ENCODE data around the gene APP.

APP gene

DNA sequence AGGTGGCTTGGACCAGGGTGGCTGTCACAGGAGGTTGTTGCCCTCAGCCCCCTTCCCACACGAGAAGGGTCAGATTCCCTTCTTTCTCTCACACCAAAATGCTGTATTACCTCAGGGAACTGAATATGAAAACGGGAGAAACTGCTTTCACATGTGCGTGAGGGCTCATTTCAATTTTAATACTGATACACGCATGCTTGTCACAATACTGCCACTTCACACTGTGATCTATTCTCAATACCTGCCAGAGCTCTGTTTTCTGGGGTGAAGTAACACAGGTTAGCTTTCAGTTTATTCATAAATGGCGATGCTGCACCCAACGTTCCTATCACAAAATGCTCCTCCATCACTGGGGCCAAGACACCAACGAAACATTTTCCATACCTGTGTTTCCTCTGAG, 181.8 kb downstream of the APP start:
- H3K4me1 ChIP-seq (ENCODE audit: control insufficient read depth, insufficient read depth, low read length), result no peaks in the 10 kb centered on the region
- no peak overlapping the region for H3K27ac ChIP-seq (ENCODE audit: extremely low read depth, low read depth, low read length)
- peaks cover 0 to 4% of the 10 kb centered on the region in 2 experiments; a peak in 2 of 3 replicates for H3K36me3 ChIP-seq (ENCODE audit: control insufficient read depth in 2 of 2, insufficient read depth in 1 of 2, low read length in 2 of 2)
- no peaks in the 10 kb centered on the region for H3K9me3 ChIP-seq (ENCODE audit: control insufficient read depth, insufficient read depth, low read depth, low read length)
- ChIA-PET POLR2A (no interaction called here), CTCF (no interaction called here)
- no peak overlapping the region for H3K4me3 ChIP-seq (ENCODE audit: low read depth, low read length)
- TF ChIP-seq KLF1 (tag by site-specific recombination; IDR thresholded peaks at IDR 0.05) (no peak), ZNF654 (tag by site-specific recombination; IDR thresholded peaks at IDR 0.05; ENCODE audit: low read depth) (no peak), ZIC2 (tag by site-specific recombination; IDR thresholded peaks at IDR 0.05) (no peak), ZBTB1 (tag by site-specific recombination; IDR thresholded peaks at IDR 0.05) (no peak), ZNF404 (tag by site-specific recombination; IDR thresholded peaks at IDR 0.05) (no peak), ZNF48 (tag by site-specific recombination; IDR thresholded peaks at IDR 0.05) (no peak)
- TF ChIP-seq, protein P1, sequence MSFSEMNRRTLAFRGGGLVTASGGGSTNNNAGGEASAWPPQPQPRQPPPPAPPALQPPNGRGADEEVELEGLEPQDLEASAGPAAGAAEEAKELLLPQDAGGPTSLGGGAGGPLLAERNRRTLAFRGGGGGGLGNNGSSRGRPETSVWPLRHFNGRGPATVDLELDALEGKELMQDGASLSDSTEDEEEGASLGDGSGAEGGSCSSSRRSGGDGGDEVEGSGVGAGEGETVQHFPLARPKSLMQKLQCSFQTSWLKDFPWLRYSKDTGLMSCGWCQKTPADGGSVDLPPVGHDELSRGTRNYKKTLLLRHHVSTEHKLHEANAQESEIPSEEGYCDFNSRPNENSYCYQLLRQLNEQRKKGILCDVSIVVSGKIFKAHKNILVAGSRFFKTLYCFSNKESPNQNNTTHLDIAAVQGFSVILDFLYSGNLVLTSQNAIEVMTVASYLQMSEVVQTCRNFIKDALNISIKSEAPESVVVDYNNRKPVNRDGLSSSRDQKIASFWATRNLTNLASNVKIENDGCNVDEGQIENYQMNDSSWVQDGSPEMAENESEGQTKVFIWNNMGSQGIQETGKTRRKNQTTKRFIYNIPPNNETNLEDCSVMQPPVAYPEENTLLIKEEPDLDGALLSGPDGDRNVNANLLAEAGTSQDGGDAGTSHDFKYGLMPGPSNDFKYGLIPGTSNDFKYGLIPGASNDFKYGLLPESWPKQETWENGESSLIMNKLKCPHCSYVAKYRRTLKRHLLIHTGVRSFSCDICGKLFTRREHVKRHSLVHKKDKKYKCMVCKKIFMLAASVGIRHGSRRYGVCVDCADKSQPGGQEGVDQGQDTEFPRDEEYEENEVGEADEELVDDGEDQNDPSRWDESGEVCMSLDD (tag by site-specific recombination; IDR thresholded peaks at IDR 0.05), result no peak
- TF ChIP-seq, protein P2, sequence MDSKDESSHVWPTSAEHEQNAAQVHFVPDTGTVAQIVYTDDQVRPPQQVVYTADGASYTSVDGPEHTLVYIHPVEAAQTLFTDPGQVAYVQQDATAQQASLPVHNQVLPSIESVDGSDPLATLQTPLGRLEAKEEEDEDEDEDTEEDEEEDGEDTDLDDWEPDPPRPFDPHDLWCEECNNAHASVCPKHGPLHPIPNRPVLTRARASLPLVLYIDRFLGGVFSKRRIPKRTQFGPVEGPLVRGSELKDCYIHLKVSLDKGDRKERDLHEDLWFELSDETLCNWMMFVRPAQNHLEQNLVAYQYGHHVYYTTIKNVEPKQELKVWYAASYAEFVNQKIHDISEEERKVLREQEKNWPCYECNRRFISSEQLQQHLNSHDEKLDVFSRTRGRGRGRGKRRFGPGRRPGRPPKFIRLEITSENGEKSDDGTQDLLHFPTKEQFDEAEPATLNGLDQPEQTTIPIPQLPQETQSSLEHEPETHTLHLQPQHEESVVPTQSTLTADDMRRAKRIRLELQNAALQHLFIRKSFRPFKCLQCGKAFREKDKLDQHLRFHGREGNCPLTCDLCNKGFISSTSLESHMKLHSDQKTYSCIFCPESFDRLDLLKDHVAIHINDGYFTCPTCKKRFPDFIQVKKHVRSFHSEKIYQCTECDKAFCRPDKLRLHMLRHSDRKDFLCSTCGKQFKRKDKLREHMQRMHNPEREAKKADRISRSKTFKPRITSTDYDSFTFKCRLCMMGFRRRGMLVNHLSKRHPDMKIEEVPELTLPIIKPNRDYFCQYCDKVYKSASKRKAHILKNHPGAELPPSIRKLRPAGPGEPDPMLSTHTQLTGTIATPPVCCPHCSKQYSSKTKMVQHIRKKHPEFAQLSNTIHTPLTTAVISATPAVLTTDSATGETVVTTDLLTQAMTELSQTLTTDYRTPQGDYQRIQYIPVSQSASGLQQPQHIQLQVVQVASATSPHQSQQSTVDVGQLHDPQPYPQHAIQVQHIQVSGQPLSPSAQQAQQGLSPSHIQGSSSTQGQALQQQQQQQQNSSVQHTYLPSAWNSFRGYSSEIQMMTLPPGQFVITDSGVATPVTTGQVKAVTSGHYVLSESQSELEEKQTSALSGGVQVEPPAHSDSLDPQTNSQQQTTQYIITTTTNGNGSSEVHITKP (tag by site-specific recombination; IDR thresholded peaks at IDR 0.05), result no peak
- TF ChIP-seq, protein P3, sequence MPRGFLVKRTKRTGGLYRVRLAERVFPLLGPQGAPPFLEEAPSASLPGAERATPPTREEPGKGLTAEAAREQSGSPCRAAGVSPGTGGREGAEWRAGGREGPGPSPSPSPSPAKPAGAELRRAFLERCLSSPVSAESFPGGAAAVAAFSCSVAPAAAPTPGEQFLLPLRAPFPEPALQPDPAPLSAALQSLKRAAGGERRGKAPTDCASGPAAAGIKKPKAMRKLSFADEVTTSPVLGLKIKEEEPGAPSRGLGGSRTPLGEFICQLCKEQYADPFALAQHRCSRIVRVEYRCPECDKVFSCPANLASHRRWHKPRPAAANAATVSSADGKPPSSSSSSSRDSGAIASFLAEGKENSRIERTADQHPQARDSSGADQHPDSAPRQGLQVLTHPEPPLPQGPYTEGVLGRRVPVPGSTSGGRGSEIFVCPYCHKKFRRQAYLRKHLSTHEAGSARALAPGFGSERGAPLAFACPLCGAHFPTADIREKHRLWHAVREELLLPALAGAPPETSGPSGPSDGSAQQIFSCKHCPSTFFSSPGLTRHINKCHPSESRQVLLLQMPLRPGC (tag by site-specific recombination; IDR thresholded peaks at IDR 0.05), result no peak

- Histone ChIP-seq H3K4me3 (ENCODE audit: low read depth, low read length) (no peak overlapping the region), H3K36me3 (ENCODE audit: control insufficient read depth in 2 of 2, insufficient read depth in 1 of 2, low read length in 2 of 2) (peaks cover 0 to under 1% of the 10 kb centered on the region in 2 experiments), H3K4me1 (ENCODE audit: control insufficient read depth, insufficient read depth, low read length) (no peaks in the 10 kb centered on the region; the same call in 1 of the 2 replicates), H3K9me3 (ENCODE audit: control insufficient read depth, insufficient read depth, low read depth, low read length) (no peaks in the 10 kb centered on the region), H3K27ac (ENCODE audit: extremely low read depth, low read depth, low read length) (no peak overlapping the region)
- ChIA-PET CTCF (interaction anchor here (0.6 kb wide), 1 partner anchor 380 kb away, joined by 4 read pairs; no protein-coding TSS in a partner anchor), POLR2A (no interaction called here)
- TF ChIP-seq, protein P4, sequence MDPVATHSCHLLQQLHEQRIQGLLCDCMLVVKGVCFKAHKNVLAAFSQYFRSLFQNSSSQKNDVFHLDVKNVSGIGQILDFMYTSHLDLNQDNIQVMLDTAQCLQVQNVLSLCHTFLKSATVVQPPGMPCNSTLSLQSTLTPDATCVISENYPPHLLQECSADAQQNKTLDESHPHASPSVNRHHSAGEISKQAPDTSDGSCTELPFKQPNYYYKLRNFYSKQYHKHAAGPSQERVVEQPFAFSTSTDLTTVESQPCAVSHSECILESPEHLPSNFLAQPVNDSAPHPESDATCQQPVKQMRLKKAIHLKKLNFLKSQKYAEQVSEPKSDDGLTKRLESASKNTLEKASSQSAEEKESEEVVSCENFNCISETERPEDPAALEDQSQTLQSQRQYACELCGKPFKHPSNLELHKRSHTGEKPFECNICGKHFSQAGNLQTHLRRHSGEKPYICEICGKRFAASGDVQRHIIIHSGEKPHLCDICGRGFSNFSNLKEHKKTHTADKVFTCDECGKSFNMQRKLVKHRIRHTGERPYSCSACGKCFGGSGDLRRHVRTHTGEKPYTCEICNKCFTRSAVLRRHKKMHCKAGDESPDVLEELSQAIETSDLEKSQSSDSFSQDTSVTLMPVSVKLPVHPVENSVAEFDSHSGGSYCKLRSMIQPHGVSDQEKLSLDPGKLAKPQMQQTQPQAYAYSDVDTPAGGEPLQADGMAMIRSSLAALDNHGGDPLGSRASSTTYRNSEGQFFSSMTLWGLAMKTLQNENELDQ (tag by site-specific recombination; IDR thresholded peaks at IDR 0.05; ENCODE audit: low read depth), result no peak
- no peak for TF ChIP-seq GLIS2 (tag by site-specific recombination; IDR thresholded peaks at IDR 0.05)
- no peak for TF ChIP-seq ZBTB20 (tag by site-specific recombination; IDR thresholded peaks at IDR 0.05)
- no peak for TF ChIP-seq ZNF140 (tag by site-specific recombination; IDR thresholded peaks at IDR 0.05)
- no peak for TF ChIP-seq ZNF157 (tag by site-specific recombination; IDR thresholded peaks at IDR 0.05)
- TF ChIP-seq ZSCAN16 (tag by site-specific recombination; IDR thresholded peaks at IDR 0.05), result no peak
- TF ChIP-seq, protein P5, sequence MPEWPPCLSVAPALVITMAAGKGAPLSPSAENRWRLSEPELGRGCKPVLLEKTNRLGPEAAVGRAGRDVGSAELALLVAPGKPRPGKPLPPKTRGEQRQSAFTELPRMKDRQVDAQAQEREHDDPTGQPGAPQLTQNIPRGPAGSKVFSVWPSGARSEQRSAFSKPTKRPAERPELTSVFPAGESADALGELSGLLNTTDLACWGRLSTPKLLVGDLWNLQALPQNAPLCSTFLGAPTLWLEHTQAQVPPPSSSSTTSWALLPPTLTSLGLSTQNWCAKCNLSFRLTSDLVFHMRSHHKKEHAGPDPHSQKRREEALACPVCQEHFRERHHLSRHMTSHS (tag by site-specific recombination; IDR thresholded peaks at IDR 0.05), result no peak
- no peak for TF ChIP-seq SCRT2 (tag by site-specific recombination; IDR thresholded peaks at IDR 0.05)
- TF ChIP-seq ZNF600 (tag by site-specific recombination; IDR thresholded peaks at IDR 0.05), result no peak
- TF ChIP-seq HOXA7 (CRISPR knock-in tag; IDR thresholded peaks at IDR 0.05; ENCODE audit: borderline replicate concordance), result no peak
- TF ChIP-seq ZNF645 (tag by site-specific recombination; IDR thresholded peaks at IDR 0.05), result no peak
- TF ChIP-seq ZNF777 (tag by site-specific recombination; IDR thresholded peaks at IDR 0.05; ENCODE audit: borderline replicate concordance), result no peak
These were observed 183.0 kb downstream of the APP start for GRCh38 chr21:25987531-25987930.

Data from HEK293 (cell line).